A549 (cell line): ENCODE data around the gene RTN4IP1. TPM values are rescaled to one million over a fixed set of nuclear protein-coding genes. Genes with fewer than 3 reads are reported as not detected.

Experiments used
- ATAC-seq, 2 experiments: fragments of 200-7000 bp in 1 of 2; fragments of >200 bp in 1 of 2; cut with Nextera tagmentation in 1 of 2; cut with Tn5 transposase in 1 of 2; 3 replicates each; pipeline versions ENCODE4 v1.8.0 to v1.9.1; 2018 to 2020; ENCODE audit warnings: mild to moderate bottlenecking in 1 of 2, moderate library complexity in 1 of 2
- CTCF ChIA-PET: fragments of 300-600 bp; sonication (Branson Sonifier 250); formaldehyde crosslinking; extraction: SDS; loops from one replicate; lab custom pipeline; 2021; ENCODE audit warnings: antibody characterized with exemption, inconsistent platforms; lab: Yijun Ruan, JAX
- POLR2A ChIA-PET: fragments of 350-600 bp; formaldehyde crosslinking; extraction: SDS; loops from one replicate; lab custom pipeline; 2021; ENCODE audit warnings: antibody characterized with exemption, inconsistent platforms; lab: Yijun Ruan, JAX
- DNase-seq, 2 experiments: peaks; one replicate each; pipeline versions ENCODE4 v3.0.0 to v3.0.0-alpha.2; 2011 to 2016; ENCODE audit warnings: low read depth in 1 of 2, low spot score in 1 of 2
- FAIRE-seq: peaks from 2 replicates; lab custom pipeline; 2011; peaks lifted over from hg19 to GRCh38; lab: Jason Lieb, UNC
- H3K27ac ChIP-seq, 2 experiments: fragments of >200 bp; sonication (Bioruptor Twin); formaldehyde crosslinking; 3 replicates each; pipeline ENCODE4 v1.5.1; 2016 to 2017
- H3K4me1 ChIP-seq: fragments of >200 bp; sonication (Bioruptor Twin); formaldehyde crosslinking; 3 replicates; pipeline ENCODE4 v1.6.1; 2016
- H3K4me2 ChIP-seq: fragments of >200 bp; sonication (Bioruptor Twin); formaldehyde crosslinking; 3 replicates; pipeline ENCODE4 v1.6.1; 2016
- H3K4me3 ChIP-seq: fragments of >200 bp; sonication (Bioruptor Twin); formaldehyde crosslinking; 3 replicates; pipeline ENCODE4 v1.5.1; 2016
- H3K9me3 ChIP-seq: fragments of >200 bp; sonication (Bioruptor Twin); formaldehyde crosslinking; 3 replicates; pipeline ENCODE4 v1.6.1; 2016
- BHLHE40 ChIP-seq: IDR thresholded peaks from 2 replicates; pipeline ENCODE4 v1.6.1; 2012; ENCODE audit warnings: low read depth, low read length, inconsistent platforms
- CBX2 ChIP-seq: fragments of 200-600 bp; sonication (generic); IDR thresholded peaks from 2 replicates; pipeline ENCODE4 v1.6.1; 2016; ENCODE audit warnings: low read depth, mild to moderate bottlenecking, borderline replicate concordance
- CBX8 ChIP-seq: fragments of 200-600 bp; sonication (generic); IDR thresholded peaks from 2 replicates; pipeline ENCODE4 v1.6.1; 2016
- CEBPB ChIP-seq, 2 experiments: fragments of >200 bp in 1 of 2; sonication (Bioruptor Twin) in 1 of 2; formaldehyde crosslinking in 1 of 2; IDR thresholded peaks; 2 replicates each; pipeline ENCODE4 v1.6.1; 2012 to 2016
- CHD2 ChIP-seq: fragments of 150-350 bp; IDR thresholded peaks from 2 replicates; pipeline ENCODE4 v1.6.1; 2014; ENCODE audit warnings: low read length; ENCODE audit not compliant: partially characterized antibody
- EP300 ChIP-seq, 2 experiments: fragments of >200 bp; sonication (Bioruptor Twin); formaldehyde crosslinking; IDR thresholded peaks; 2 replicates in 1 of 2; 3 replicates in 1 of 2; pipeline ENCODE4 v1.6.1; 2016 to 2017
- ESRRA ChIP-seq: fragments of 150-350 bp; IDR thresholded peaks from 2 replicates; pipeline ENCODE4 v1.6.1; 2014; ENCODE audit warnings: mild to moderate bottlenecking, low read length, borderline replicate concordance
- FOSB ChIP-seq: fragments of 250-450 bp; sonication (Bioruptor Pico); IDR thresholded peaks from 2 replicates; pipeline ENCODE4 v1.5.0; 2020; ENCODE audit warnings: mild to moderate bottlenecking, moderate library complexity
- FOSL2 ChIP-seq, 2 experiments: fragments of 450-650 bp in 1 of 2; fragments of >200 bp in 1 of 2; sonication (Bioruptor Twin) in 1 of 2; formaldehyde crosslinking; IDR thresholded peaks; 2 replicates each; pipeline versions ENCODE4 v1.5.0 to v1.6.1; 2016 to 2020; ENCODE audit warnings: mild to moderate bottlenecking in 1 of 2, moderate library complexity in 1 of 2
- HEYL ChIP-seq: fragments of 250-450 bp; sonication (Bioruptor Pico); IDR thresholded peaks from 2 replicates; pipeline ENCODE4 v1.8.0; 2021; ENCODE audit warnings: mild to moderate bottlenecking, moderate library complexity
- HOXB13 ChIP-seq: fragments of 250-450 bp; sonication (Bioruptor Pico); IDR thresholded peaks from 2 replicates; pipeline ENCODE4 v1.5.0; 2020; ENCODE audit warnings: low read depth, mild to moderate bottlenecking, moderate library complexity
- HOXB5 ChIP-seq: fragments of 250-450 bp; sonication (Bioruptor Pico); IDR thresholded peaks from 2 replicates; pipeline ENCODE4 v1.5.0; 2020; ENCODE audit warnings: mild to moderate bottlenecking, moderate library complexity
- KDM1A ChIP-seq: fragments of 200-600 bp; sonication (generic); IDR thresholded peaks from 2 replicates; pipeline ENCODE4 v1.6.1; 2016; ENCODE audit warnings: low read depth, mild to moderate bottlenecking
- MYC ChIP-seq: IDR thresholded peaks from 2 replicates; pipeline ENCODE4 v1.6.1; 2012; ENCODE audit warnings: mild to moderate bottlenecking, inconsistent platforms, low read length, improper control_type of control experiment, borderline replicate concordance
- NFE2L2 ChIP-seq: fragments of 150-350 bp; conservative IDR thresholded peaks from 2 replicates; pipeline ENCODE4 v1.6.1; 2014; ENCODE audit warnings: low read length
- NR3C1 ChIP-seq: fragments of >200 bp; sonication (Bioruptor Twin); formaldehyde crosslinking; IDR thresholded peaks from 3 replicates; pipeline ENCODE4 v1.6.1; 2017
- POLR2A ChIP-seq: IDR thresholded peaks from 2 replicates; pipeline ENCODE4 v1.6.1; 2012; ENCODE audit warnings: mild to moderate bottlenecking, low read length
- RCOR1 ChIP-seq: fragments of 150-350 bp; IDR thresholded peaks from 2 replicates; pipeline ENCODE4 v1.6.1; 2014; ENCODE audit warnings: antibody characterized with exemption, low read length, low read depth
- RFX5 ChIP-seq: fragments of 450-650 bp; IDR thresholded peaks from 2 replicates; pipeline ENCODE4 v1.7.1; 2014; ENCODE audit warnings: antibody characterized with exemption, mild to moderate bottlenecking, moderate library complexity
- RNF2 ChIP-seq: fragments of 200-600 bp; sonication (generic); IDR thresholded peaks from 2 replicates; pipeline ENCODE4 v1.6.1; 2016; ENCODE audit warnings: low read depth, mild to moderate bottlenecking, antibody characterized with exemption, moderate library complexity, borderline replicate concordance
- SMC3 ChIP-seq: fragments of >200 bp; sonication (Bioruptor Twin); formaldehyde crosslinking; IDR thresholded peaks from 3 replicates; pipeline ENCODE4 v1.6.1; 2018; ENCODE audit warnings: inconsistent platforms
- SREBF2 ChIP-seq: fragments of 450-650 bp; IDR thresholded peaks from 2 replicates; pipeline ENCODE4 v1.6.1; 2014; ENCODE audit warnings: mild to moderate bottlenecking, moderate library complexity
- TFCP2L1 ChIP-seq: fragments of 250-450 bp; sonication (Bioruptor Pico); IDR thresholded peaks from 2 replicates; pipeline ENCODE4 v1.5.0; 2021; ENCODE audit warnings: mild to moderate bottlenecking
- ZC3H11A ChIP-seq: fragments of 450-650 bp; IDR thresholded peaks from 2 replicates; pipeline ENCODE4 v1.6.1; 2014; ENCODE audit warnings: antibody characterized with exemption, mild to moderate bottlenecking
- ZNF302 ChIP-seq: fragments of 250-450 bp; sonication (Bioruptor Pico); IDR thresholded peaks from 2 replicates; pipeline ENCODE4 v1.9.0; 2021; ENCODE audit warnings: inconsistent platforms, mild to moderate bottlenecking, moderate library complexity
- ZSCAN20 ChIP-seq: fragments of 250-450 bp; sonication (Bioruptor Pico); IDR thresholded peaks from 2 replicates; pipeline ENCODE4 v1.8.0; 2022; ENCODE audit warnings: mild to moderate bottlenecking, moderate library complexity
- WGBS: methylation state at CpG from one replicate; pipeline ENCODE4 v1.1.6; 2017; ENCODE audit errors: missing lambda C conversion rate; 5-methylcytosine and 5-hydroxymethylcytosine counted together
- polyA plus RNA-seq, 4 experiments: library from polyadenylated mRNA; depleted of rRNA in 3 of 4; stranded (reverse); fragments of >200 nt; fragmentation: RNase III in 1 of 4; extraction: RNeasy Plus Mini Kit Qiagen cat#74134 plus additional on column Dnase treatment in 1 of 4; gene quantifications; 2 replicates in 3 of 4; 3 replicates in 1 of 4; pipeline ENCODE4 v1.2.3, GENCODE V29; 2011 to 2017
- TF ChIP-seq, protein P1 (sequence below): IDR thresholded peaks from 2 replicates; pipeline ENCODE4 v1.6.1; 2012
- TF ChIP-seq, protein P2 (sequence below): fragments of 250-450 bp; sonication (Bioruptor Pico); IDR thresholded peaks from 2 replicates; pipeline ENCODE4 v1.5.0; 2020; ENCODE audit warnings: low read depth, mild to moderate bottlenecking, moderate library complexity
- TF ChIP-seq, protein P3 (sequence below): IDR thresholded peaks from 2 replicates; pipeline ENCODE4 v1.6.1; 2012; ENCODE audit warnings: low read depth, borderline replicate concordance

Gene RTN4IP1
- polyA plus RNA-seq, 2 of the 4 experiments (the other 2 are of a cell fraction): 13.9 to 15.1 TPM

DNA sequence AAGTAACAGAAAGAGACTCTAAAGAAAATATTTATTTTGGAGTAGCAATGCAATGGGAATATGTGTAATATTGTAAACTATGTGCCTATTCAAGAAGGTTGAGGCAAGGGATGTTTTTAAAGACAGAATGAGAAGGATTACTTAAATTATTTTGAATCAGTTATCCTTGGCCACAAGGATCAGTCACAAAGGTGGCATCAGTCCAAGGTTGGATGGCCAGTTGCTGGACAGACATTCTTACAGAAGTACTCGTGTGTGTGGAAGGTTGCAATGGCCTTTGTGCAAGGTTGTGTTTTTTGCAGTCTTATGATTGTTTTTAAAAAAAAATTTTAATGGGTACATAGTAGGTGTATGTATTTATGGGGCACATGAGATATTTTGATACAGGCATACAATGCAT, 2.0 kb upstream of the RTN4IP1 start:
- Histone ChIP-seq H3K27ac (no peak overlapping the region), H3K9me3 (no peaks in the 10 kb centered on the region), H3K4me1 (peaks cover 15% of the 10 kb centered on the region), H3K4me2 (0 out of 3 replicates have a peak overlapping the region, but pooled peaks have one; percentile 95), H3K4me3 (no peak overlapping the region)
- ChIA-PET POLR2A (no interaction called here), CTCF (no interaction called here)
- FAIRE-seq (no peak), ATAC-seq (no peak), DNase-seq (no peak)
- WGBS: 70% methylated on average over 1 of the region's 1 CpG
- no peak for TF ChIP-seq FOSL2 (IDR thresholded peaks at IDR 0.05)
- no peak for TF ChIP-seq FOSL2 (CRISPR knock-in tag; IDR thresholded peaks at IDR 0.05)
- no peak for TF ChIP-seq HOXB5 (CRISPR knock-in tag)
- TF ChIP-seq, protein P1, sequence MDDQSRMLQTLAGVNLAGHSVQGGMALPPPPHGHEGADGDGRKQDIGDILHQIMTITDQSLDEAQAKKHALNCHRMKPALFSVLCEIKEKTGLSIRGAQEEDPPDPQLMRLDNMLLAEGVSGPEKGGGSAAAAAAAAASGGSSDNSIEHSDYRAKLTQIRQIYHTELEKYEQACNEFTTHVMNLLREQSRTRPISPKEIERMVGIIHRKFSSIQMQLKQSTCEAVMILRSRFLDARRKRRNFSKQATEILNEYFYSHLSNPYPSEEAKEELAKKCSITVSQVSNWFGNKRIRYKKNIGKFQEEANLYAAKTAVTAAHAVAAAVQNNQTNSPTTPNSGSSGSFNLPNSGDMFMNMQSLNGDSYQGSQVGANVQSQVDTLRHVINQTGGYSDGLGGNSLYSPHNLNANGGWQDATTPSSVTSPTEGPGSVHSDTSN: no peak
- no peak for TF ChIP-seq RNF2
- TF ChIP-seq CBX8: no peak
- no peak for TF ChIP-seq CHD2
- TF ChIP-seq CEBPB (IDR thresholded peaks at IDR 0.05): no peak
- TF ChIP-seq FOSB (CRISPR knock-in tag): no peak
- no peak for TF ChIP-seq HEYL
- no peak for TF ChIP-seq NR3C1
- TF ChIP-seq CBX2: no peak
- TF ChIP-seq ZC3H11A: no peak
- no peak for TF ChIP-seq RCOR1
- no peak for TF ChIP-seq SMC3
- no peak for TF ChIP-seq KDM1A
- no peak for TF ChIP-seq BHLHE40
- TF ChIP-seq, protein P2, sequence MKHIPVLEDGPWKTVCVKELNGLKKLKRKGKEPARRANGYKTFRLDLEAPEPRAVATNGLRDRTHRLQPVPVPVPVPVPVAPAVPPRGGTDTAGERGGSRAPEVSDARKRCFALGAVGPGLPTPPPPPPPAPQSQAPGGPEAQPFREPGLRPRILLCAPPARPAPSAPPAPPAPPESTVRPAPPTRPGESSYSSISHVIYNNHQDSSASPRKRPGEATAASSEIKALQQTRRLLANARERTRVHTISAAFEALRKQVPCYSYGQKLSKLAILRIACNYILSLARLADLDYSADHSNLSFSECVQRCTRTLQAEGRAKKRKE (CRISPR knock-in tag): no peak
- no peak for TF ChIP-seq POLR2A

DNA sequence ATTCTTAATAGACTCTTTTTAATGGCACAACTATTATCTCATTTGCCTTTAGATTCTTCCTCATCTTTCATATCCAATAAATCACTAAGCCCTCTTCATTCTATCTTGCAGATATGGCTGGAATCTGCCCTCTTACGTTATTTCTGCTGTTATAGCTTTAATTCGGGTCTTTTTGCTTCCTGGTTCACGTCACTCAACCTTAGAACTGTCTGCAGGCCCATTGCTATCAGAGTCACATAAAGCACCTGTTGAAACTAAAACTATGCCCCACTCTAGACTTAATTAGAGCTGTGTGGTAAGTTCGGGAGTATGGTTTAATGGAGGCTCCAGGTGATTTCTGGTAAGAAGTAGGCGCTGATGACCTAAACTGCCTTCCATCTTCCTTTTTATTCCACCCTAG, 1.1 kb upstream of the RTN4IP1 start:
- CTCF ChIA-PET: no interaction called here
- H3K27ac ChIP-seq: peak overlapping the region; percentile 84 to 97

More for the DNA sequence above, 1.1 kb upstream of the RTN4IP1 start:
- no peak for TF ChIP-seq ESRRA
- no peak for TF ChIP-seq RFX5
- TF ChIP-seq MYC: no peak
- no peak for TF ChIP-seq FOSL2 (IDR thresholded peaks at IDR 0.05)
- no peak for TF ChIP-seq FOSL2 (CRISPR knock-in tag; IDR thresholded peaks at IDR 0.05)
- TF ChIP-seq CHD2: no peak
- TF ChIP-seq, protein P1: no peak
- no peak for TF ChIP-seq NFE2L2
- TF ChIP-seq CEBPB (IDR thresholded peaks at IDR 0.05): no peak
- no peak for TF ChIP-seq ZNF302 (CRISPR knock-in tag)
- TF ChIP-seq KDM1A: no peak
- no peak for TF ChIP-seq SREBF2
- no peak for TF ChIP-seq TFCP2L1 (CRISPR knock-in tag)
- TF ChIP-seq FOSB (CRISPR knock-in tag): no peak
- TF ChIP-seq ZSCAN20 (CRISPR knock-in tag): no peak
- TF ChIP-seq SMC3: no peak
- TF ChIP-seq EP300 (IDR thresholded peaks at IDR 0.05): no peak
- TF ChIP-seq HOXB13 (CRISPR knock-in tag): no peak
- TF ChIP-seq ZC3H11A: no peak
- TF ChIP-seq, protein P3, sequence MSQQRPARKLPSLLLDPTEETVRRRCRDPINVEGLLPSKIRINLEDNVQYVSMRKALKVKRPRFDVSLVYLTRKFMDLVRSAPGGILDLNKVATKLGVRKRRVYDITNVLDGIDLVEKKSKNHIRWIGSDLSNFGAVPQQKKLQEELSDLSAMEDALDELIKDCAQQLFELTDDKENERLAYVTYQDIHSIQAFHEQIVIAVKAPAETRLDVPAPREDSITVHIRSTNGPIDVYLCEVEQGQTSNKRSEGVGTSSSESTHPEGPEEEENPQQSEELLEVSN: no peak
- POLR2A ChIA-PET: no interaction called here
- Histone ChIP-seq H3K4me3 (peak overlapping the region; percentile 86), H3K9me3 (no peaks in the 10 kb centered on the region), H3K4me2 (peak overlapping the region; percentile 95), H3K4me1 (peaks cover 15% of the 10 kb centered on the region)
- WGBS: 56% methylated on average over 5 of the region's 5 CpGs
- peak in 1 of 2 experiments; percentile 6 for DNase-seq
- FAIRE-seq: no peak
- ATAC-seq: 0 out of 6 replicates have a peak, but pooled peaks of 1 of the 2 experiments have one; percentile 12
